ENCODE data around the gene CDCA3.

The CDCA3 gene

DNA sequence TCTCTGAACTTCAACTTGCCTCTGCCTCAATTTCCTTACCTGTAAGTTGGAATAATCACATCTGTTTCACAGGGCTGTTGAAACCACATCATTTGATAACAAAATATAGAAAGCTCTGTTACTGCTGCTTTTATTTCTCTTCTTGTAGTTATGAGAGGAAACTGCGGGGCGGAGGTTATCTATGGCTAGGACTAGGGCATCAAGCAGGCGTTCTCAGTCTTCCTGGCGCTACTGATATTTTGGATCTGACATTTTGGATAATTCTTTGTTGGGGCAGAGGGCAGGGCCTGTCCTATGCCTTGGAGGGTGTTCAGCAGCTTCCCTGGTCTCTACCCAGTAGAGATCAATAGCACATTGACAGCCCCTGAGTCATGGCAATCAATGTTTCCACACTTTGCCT lies 19.0 kb downstream of the CDCA3 start:
- no peak for DNase-seq (ENCODE audit: low spot score)

DNA sequence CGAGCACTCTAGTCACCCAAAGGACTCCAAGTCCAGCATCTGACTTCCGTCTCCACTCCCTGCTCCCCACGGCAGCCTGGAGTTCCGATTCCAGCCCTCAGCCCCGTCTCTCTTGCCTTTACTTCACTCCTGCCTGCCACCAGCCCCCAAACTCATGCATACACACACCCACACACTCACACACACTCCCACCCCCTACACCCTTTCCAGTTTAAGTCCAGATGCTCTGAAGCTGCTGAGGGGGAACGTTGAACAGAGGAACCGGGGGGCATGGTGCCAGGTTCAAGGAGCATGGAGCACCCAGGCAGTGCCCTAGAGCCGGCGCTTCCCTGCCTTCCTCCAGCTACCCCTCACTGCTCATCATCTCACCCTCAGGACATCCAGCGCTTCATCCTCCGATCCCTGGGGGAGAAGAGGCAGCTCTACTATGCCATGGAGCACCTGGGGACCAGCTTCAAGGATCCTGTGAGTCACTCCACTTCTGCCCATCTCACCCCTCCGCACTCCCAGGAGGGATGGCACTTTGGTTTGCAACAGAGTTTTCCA lies 19.6 kb downstream of the CDCA3 start:
- no peak for DNase-seq (ENCODE audit: low spot score)

DNA sequence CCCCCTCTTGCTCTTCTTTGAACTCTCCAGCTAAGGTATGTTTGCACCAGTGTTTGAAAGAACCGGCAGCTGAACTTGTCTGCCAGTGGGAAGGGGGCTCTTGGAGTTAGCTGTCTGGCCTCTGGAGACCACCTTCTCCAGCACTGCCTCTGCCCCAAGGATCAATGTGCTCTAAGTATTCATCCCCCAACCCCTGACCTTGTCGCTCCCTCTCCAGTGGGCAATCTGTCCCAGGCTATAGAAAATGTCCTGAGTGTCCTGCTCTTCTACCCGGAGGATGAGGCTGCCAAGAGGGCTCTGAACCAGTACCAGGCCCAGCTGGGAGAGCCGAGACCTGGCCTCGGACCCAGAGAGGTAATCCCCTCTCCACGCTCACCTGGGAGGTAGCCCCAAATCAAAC lies 20.1 kb downstream of the CDCA3 start:
- no peak for DNase-seq (ENCODE audit: low spot score)

DNA sequence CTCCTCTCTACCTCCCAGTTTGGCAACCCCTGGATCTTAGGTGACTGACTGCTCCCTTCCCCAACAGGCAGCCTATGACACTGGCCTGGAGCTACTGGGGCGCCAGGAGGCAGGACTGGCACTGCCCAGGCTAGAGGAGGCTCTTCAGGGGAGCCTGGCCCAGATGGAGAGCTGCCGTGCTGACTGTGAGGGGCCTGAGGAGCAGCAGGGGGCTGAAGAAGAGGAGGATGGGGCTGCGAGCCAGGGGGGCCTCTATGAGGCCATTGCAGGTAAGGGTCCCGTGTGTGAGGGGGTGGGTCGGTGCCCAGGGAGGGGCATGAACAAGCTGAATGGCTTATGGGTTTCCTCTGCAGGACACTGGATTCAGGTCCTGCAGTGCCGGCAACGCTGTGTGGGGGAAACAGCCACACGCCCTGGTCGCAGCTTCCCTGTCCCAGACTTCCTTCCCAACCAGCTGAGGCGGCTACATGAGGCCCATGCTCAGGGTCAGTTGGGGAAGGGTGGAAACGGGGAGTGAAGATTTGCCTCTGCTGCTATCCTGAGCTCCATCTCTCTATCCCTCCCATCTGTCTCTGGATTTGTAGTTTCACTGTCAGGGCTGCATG lies 20.7 kb downstream of the CDCA3 start:
- no peak for DNase-seq (ENCODE audit: low spot score)

DNA sequence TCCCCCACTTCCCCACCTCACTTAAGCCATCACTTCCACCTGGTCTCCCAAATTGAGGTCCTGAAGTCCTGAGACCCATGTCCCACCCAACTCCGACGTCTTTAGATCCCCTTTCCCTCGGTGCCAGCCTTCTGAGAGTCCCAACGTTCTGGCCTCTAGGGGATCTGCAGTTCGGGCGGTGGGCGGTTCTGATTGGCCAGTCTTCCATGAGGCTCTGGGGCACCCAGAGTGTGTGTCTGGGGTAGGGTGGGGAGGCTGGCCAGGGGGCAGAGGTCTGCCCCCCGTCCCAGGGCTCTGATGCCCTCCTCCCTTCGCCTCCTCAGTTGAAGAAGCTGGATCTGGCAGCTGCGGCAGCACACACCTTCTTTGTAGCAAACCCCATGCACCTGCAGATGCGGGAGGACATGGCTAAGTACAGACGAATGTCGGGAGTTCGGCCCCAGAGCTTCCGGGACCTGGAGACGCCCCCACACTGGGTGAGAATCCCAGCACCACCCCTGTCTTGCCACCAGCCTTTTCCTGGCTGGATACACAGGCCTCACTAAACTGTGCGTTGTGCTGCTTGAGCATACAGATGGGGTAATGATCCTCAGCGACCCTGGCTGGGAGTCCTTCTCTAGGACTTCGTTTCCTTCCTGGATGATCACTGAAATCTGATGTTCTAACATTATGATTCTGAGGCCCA lies 21.4 kb downstream of the CDCA3 start:
- DNase-seq (ENCODE audit: low spot score) = peak; percentile 83

DNA sequence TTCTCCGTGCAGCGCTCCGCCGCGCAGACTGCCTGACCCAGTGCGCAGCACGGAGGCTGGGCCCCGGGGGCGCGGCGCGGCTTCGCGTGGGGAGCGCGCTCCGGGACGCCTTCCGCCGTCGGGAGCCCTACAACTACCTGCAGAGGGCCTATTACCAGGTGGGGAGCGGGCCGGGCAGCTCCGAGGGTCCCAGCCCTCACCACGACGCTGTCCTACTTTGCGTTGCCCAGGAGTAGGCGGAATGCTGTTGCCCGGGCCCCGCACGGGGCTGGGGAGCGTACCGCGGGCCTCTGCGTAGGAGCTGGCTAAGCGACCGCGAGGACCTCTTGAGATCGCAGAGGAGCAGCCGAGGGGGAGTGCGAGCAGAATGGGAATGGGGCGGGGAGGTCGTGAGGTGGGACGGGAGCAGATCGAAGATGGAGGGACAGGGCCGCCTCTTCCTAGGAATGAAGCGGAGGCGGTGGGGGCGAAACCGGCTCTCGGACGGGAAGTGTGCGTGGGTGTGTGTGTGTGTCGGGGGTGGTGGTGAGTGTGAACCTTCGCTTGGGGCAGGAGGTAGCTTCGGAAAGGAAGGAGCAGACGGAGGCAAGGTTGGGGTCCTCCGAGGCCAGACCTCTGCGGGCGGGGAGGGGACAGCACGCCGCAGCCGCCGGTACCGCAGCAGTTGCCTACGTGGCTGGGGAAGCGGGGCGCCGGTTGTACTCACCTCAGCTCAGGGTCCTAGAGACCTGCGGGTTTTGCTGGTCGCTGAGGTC lies 22.1 kb downstream of the CDCA3 start:
- DNase-seq (ENCODE audit: low spot score) = peak; percentile 82

DNA sequence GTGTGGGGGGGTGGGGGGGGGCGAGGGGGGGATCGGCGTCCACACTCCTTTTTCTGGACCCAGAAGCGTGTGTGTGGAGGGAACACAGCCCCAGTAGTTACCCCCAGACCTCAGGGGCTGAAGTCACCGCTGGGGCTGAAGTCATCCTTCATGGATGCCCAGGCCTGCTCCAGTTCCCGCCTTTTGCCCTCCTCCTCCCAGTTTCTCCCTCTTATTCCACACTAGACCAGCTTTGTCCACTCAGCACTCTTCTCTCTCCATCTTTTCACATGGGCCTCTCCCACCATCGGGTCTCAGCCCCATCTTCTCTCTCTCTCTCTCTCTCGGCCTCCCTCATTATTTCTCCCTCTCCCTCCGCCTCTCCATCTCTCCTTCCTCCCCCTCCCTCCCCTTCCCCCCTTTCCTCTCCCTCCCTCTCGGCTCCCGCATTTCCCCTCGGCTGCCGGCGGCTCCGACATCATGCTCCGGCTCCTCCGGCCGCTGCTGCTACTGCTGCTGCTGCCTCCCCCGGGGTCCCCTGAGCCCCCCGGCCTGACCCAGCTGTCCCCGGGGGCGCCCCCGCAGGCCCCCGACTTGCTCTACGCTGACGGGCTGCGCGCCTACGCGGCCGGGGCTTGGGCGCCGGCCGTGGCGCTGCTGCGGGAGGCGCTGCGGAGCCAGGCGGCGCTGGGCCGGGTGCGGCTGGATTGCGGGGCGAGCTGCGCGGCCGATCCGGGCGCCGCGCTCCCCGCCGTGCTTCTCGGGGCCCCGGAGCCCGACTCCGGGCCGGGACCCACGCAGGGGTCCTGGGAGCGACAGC lies 22.9 kb downstream of the CDCA3 start, which contains the start of gene P3H3:
TSS of gene P3H3 (plus strand) at position 426 of the 799 bp plus-strand sequence. CDS start at position 460, 34 bp downstream.
- peak; percentile 83 for DNase-seq (ENCODE audit: low spot score)

DNA sequence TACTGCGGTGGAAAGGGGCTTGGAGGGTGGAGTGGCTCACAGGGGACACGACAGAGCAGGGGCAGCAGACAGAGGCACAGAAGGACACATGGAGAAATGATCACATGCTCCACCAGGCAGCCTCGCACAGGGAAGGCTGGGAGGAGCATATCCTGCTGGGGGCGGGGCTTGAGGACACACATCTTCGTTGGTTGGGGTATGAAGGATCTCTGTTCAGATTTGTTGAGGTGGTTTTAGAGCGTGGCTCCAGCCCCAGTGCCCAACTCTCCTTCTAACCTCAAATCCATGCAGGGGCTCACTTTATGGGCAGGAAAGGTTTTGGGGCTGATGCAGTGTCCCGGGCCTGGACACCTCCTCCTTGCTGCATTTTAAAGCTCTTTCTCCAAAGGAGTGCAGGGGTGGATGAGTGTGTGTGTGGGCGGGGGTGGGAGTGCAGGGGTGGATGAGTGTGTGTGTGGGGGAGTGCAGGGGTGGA lies 23.6 kb downstream of the CDCA3 start:
- peak; percentile 91 for DNase-seq (ENCODE audit: low spot score)

DNA sequence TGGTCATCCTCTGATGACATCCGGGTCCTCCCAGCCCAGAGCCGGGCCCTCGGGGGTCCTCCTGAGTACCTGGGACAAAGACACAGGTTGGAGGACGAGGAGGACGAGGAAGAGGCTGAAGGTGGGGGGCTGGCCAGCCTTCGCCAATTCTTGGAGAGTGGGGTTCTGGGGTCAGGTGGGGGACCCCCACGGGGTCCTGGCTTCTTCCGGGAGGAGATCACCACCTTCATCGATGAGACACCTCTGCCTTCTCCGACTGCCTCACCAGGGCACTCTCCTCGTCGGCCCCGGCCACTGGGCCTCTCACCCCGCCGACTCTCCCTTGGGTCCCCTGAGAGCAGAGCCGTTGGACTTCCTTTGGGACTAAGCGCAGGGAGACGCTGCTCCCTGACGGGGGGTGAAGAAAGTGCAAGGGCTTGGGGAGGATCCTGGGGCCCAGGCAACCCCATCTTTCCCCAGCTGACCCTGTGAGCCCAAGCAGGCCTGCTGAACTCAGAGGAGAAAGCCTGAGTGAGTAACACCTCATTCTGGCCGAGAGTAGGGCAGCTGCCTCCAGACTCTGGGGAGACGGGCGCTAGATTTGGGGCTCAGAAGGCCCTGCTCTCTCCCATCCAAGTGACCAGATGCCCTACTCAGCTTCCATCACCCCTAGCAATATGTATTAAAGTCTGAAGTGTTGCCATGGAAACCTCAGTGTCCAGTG lies 24.2 kb downstream of the CDCA3 start:
- no peak for DNase-seq (ENCODE audit: low spot score)

DNA sequence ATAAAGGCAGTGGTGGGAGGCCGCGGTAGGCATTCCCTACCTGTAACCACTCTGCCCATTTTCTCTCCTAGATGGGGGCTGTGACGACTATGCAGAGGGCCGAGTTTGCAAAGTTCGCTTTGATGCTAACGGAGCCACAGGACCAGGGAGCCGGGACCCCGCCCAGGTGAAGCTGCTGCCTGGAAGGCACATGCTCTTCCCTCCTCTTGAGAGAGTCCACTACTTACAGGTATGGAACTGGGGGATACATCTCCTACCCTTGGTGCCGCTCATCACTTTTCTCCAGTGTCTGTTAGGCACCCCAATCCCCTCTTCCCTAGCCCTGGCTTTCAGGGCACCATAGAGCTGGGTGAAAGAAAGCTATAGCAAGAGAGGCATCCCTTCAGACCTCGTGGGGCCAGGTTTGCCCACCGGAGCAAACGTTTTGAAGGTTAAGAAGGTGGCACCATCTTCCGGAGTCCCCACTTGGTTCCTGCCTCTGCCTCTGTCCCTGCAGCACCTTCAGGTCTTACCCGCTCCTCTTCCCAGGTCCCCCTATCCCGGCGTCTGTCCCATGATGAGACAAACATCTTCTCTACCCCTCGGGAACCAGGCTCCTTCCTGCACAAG lies 24.9 kb downstream of the CDCA3 start:
- peak; percentile 57 for DNase-seq (ENCODE audit: low spot score)

DNA sequence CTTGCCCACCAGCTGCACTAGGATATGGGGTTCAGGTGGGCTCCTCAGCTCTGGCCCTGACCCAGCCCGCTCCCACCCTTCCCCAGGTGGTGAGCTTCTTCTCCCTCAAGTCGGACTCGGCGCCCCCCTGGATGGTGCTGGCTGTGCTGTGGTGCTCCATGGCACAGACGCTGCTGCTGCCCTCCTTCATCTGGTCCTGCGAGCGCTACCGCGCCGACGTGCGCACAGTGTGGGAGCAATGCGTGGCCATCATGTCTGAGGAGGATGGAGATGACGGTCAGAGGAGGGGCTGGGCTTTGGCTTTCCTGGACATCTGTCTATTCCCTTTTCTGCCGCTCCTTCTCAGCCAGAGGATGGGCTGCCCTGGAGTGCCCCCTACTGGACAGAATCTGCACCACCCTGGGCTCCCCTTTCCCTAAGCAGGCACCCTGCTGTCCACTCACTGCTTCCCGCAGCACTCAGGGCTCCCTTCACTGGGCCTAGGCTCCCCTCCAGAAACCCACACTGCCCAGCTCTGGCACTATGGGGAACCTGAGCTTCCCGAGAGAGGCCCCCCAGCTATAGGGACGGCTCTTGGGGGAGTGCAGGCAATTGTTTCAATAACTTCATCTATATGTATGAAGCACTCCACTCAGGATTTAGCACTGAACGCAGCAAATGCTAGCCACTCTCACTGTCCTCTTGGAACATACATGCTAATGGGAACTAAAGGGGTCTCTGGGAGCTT lies 25.5 kb downstream of the CDCA3 start:
- peak; percentile 97 for DNase-seq (ENCODE audit: low spot score)

DNA sequence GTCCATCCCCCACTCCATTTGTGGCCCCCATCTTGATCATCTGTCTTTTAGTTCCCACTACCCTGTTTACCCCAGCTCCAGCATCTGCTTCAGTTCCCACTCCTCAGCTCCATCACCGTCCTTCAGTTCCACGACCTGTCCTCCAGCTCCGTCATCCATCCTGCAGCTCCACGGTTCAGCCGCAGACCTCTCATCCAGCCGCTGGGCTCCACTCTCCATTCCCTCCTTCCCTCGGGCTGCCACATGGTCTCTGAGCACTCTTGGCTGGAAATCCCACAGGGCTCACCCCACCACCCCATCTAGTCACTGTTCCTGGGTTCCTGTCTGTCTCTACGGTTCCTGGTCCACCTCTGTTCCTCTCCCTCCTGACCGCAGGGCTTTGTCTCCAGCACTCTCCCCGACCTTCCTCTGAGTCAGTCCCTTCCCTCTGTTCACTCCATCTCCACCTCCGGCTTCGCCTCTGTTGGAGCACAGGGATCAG lies 26.1 kb downstream of the CDCA3 start:
- peak; percentile 56 for DNase-seq (ENCODE audit: low spot score)

DNA sequence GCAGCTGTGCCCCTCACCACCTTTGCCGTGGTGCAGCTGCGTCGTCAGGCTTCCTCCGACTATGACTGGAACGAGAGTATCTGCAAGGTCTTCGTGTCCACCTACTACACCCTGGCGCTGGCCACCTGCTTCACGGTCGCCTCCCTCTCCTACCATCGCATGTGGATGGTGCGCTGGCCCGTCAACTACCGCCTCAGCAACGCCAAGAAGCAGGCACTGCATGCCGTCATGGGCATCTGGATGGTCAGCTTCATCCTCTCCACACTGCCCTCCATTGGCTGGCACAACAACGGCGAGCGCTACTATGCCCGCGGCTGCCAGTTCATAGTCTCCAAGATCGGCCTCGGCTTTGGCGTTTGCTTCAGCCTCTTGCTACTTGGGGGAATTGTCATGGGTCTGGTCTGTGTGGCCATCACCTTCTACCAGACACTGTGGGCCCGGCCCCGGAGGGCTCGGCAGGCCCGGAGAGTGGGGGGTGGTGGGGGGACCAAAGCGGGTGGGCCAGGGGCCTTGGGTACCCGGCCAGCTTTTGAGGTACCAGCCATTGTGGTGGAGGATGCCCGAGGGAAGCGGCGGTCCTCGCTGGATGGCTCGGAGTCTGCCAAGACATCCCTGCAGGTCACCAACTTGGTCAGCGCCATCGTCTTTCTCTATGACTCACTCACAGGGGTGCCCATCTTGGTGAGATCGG lies 26.9 kb downstream of the CDCA3 start:
- DNase-seq (ENCODE audit: low spot score) = peak; percentile 47

DNA sequence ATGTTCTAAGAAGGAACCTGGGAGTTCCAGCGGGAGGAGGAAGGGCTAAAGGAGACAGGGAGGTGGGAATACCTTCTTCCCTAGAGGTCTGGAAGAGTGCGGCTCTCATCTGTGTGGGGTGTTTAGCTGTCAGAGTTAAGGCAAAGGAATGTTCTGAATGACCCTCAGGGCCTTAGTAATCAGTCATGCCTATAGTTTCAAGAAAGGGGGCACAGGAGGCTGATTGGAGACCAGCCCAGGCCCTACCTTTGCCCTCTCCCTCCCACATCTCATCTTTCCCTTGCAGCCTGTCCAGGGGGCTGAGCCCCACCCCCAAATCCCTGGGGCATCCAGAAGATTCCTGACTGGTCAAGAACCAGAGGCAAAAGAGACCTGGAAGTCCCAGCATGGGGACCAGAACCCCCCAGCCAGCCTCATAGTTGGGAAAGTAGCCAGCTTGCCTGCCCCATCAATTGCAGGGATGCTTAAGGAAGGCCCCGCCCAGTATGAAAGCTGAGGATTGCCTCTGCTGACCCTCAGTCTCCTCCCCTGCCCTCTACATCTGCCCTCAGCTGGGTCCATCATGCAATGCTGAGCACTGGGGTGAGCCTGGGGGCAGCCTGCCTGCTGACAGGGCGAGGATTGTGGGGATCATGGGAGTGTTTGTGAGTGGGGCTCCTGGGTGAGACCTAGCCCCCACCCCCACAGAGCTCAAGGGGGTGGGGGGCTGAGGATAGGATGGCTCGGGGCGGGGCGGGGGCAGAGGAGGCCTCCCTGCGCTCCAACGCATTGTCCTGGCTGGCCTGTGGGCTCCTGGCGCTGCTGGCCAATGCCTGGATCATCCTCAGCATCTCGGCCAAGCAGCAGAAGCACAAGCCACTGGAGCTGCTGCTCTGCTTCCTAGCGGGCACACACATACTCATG lies 27.7 kb downstream of the CDCA3 start:
- DNase-seq (ENCODE audit: low spot score) = peak; percentile 58

DNA sequence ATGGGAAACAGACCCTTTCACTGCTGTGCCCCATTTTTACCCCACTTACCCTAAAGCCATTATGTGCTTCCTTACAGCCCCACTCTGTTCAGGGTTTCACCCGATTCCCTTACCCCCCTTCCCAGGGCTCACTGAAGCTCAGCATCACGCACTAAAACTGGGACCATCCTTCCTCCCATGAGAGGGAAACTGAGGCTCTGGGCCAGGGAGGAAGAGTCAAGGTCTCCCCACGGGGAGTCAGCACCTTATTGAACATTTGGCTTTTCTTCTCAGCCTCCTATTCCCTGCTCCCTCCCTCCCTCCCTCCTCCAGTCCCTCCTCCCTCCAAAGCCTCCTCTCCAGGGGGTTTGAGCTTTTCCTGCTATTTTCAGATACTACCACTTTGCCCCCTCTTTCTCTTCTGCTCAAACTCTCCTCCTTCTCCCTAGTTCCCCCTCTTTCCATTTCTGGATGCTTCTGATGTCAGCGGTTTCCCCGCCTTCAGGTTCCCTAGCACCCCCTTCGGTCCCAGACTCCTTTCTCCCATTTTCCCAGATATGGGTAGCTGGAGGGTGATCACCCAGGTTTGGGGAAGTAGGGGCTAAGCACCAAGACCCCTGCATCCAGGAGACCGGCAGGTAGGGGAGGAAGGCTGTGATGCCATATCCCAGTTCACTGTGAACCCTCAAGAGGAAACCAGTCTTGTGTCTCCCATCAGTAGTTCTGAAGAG lies 28.5 kb downstream of the CDCA3 start:
- DNase-seq (ENCODE audit: low spot score) = peak; percentile 46

DNA sequence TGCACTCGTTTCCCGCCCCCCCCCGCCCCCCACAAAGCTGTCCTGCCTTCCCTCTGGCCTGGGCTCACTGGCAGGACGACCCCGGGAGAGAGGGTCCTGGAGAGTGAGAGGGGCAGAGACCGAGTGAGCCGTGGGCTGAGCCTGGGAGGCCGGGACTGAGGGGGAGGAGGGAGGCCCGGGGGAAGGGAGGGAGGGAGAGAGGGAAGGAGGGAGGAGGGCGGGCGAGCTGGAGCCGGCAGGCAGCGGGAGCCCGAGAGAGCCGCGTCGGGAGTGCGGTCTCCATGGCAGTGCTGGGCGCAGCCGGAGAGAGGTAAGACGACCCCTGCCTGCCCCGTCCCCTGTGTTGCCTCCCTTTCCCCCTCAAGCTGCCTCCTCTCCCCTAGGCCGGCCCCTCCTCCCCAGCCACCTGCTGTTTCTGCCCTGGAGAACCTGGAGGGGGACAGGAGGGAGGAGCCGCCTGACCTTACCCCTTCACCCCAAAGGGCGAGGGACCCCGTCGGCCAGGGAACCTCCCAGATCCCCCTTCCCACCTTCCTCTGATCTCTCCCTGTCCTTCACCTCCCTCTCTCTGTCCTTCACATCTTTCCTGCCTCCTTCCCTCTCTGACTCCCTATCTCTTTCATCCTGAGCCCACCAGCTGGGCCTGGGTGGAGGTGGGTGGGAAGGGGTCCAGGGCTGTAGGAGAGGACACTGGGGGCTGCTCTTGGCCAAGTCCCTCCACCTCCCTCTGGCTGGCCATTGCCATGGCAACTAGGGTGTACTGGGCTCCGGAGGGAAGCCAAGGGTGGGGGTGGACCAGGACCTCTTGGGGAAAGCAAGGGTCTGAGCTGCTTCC lies 29.3 kb downstream of the CDCA3 start, which contains the start of gene GPR162:
TSS of gene GPR162 (plus strand) at position 231 of the 835 bp plus-strand sequence. CDS start 2,078 bp downstream, outside the sequence.
- DNase-seq (ENCODE audit: low spot score) = peak; percentile 95

All from ecto neural progenitor cell (in vitro differentiated cells).